Stimulated activated CD8-positive, alpha-beta memory T cell treated with anti-CD3 and anti-CD28 coated beads, Interleukin-15, amount 100 ng/mL, for 48 hours (primary cell): Measurements from ENCODE around the gene ZDHHC21.

Experiments used
- DNase-seq, 2 donors: peaks; one replicate each; pipeline ENCODE4 v3.0.0-alpha.2; 2020; ENCODE audit warnings: low read depth in 2 of 2

ZDHHC21 gene

GRCh38 chr9:14693251-14693861, at the start of gene ZDHHC21:
Gene ZDHHC21 (minus strand): TSS chr9:14693432. CDS start chr9:14674340, 19,092 bp downstream.
- DNase-seq = peak; percentile 49 to 53

GRCh38 chr9:14741369-14741768, 48.1 kb upstream of the ZDHHC21 start:
- no peak for DNase-seq

GRCh38 chr9:14733133-14733532, 39.9 kb upstream of the ZDHHC21 start:
- no peak for DNase-seq

- no peak for DNase-seq
These were observed 38.2 kb upstream of the ZDHHC21 start for GRCh38 chr9:14731294-14731981.

- DNase-seq = no peak
These were observed 37.2 kb upstream of the ZDHHC21 start for GRCh38 chr9:14730461-14730898.

GRCh38 chr9:14723301-14723700, 30.1 kb upstream of the ZDHHC21 start:
- DNase-seq = no peak

GRCh38 chr9:14722391-14723035, 29.3 kb upstream of the ZDHHC21 start, which contains the start of gene CER1:
Gene CER1 (minus strand): TSS chr9:14722733. CDS start chr9:14722672, 61 bp downstream.
- no peak for DNase-seq

GRCh38 chr9:14719231-14719923, 26.1 kb upstream of the ZDHHC21 start:
- no peak for DNase-seq

- DNase-seq = no peak
These were observed 21.9 kb upstream of the ZDHHC21 start for GRCh38 chr9:14715102-14715501.

- no peak for DNase-seq
These were observed 20.0 kb upstream of the ZDHHC21 start for GRCh38 chr9:14713187-14713767.

GRCh38 chr9:14710804-14711203, 17.6 kb upstream of the ZDHHC21 start:
- no peak for DNase-seq

- no peak for DNase-seq
These were observed 13.4 kb upstream of the ZDHHC21 start for GRCh38 chr9:14706530-14707140.

GRCh38 chr9:14705079-14705478, 11.8 kb upstream of the ZDHHC21 start:
- no peak for DNase-seq

- no peak for DNase-seq
These were observed 11.0 kb upstream of the ZDHHC21 start for GRCh38 chr9:14704281-14704680.

- no peak for DNase-seq
These were observed 9.0 kb upstream of the ZDHHC21 start for GRCh38 chr9:14702200-14702720.

GRCh38 chr9:14692470-14693250, 572 bp downstream of the ZDHHC21 start:
- DNase-seq = no peak

GRCh38 chr9:14690948-14691730, 2.1 kb downstream of the ZDHHC21 start:
- DNase-seq = no peak

GRCh38 chr9:14687042-14687719, 6.1 kb downstream of the ZDHHC21 start:
- no peak for DNase-seq

- DNase-seq = no peak
These were observed 7.1 kb downstream of the ZDHHC21 start for GRCh38 chr9:14686168-14686567.
